ENCODE results near the gene ST3GAL6. TPM values are rescaled to one million over a fixed set of nuclear protein-coding genes. Genes with fewer than 3 reads are reported as not detected.

The ST3GAL6 gene
- total and polyA plus RNA-seq, 2 of the 8 experiments (the other 6 are each of a cell fraction or from before 2014, with no cell fraction given) = 3.3 to 6.1 TPM

GRCh38 chr3:98734306-98734705 is 28.8 kb upstream of the ST3GAL6 start (continued):
- TF ChIP-seq CHD7 (IDR thresholded peaks at IDR 0.05; ENCODE audit: insufficient replicate concordance, low read length) (no peak), RAD21 (IDR thresholded peaks at IDR 0.05 in 1 of 2, conservative IDR thresholded peaks at IDR 0.05 in 1 of 2; ENCODE audit: low read depth in 2 of 2, low read length in 2 of 2) (no peak), CBX5 (IDR thresholded peaks at IDR 0.05; ENCODE audit: low read depth, low read length) (no peak), MAX (IDR thresholded peaks at IDR 0.05) (no peak), SP1 (IDR thresholded peaks at IDR 0.05; ENCODE audit: low read depth, low read length) (no peak), SUZ12 (IDR thresholded peaks at IDR 0.05; ENCODE audit: low read length) (no peak), POLR2A (IDR thresholded peaks at IDR 0.05; ENCODE audit: control extremely low read depth in 1 of 2, low read depth in 2 of 2, low read length in 2 of 2) (no peak), HDAC6 (IDR thresholded peaks at IDR 0.05; ENCODE audit: low read depth, low read length) (no peak)
